K562 (cell line): Measurements from ENCODE around the gene NEU1. TPM values are rescaled to one million over a fixed set of nuclear protein-coding genes. Genes with fewer than 3 reads are reported as not detected.

Experiments
- ARID3B ChIP-seq: fragments of 250-450 bp; sonication (Bioruptor Pico); IDR thresholded peaks from 2 replicates; pipeline ENCODE4 v1.4.0; 2020; ENCODE audit warnings: borderline replicate concordance
- BRD9 ChIP-seq: fragments of 450-650 bp; IDR thresholded peaks from 2 replicates; pipeline ENCODE4 v1.6.1; 2018; ENCODE audit warnings: low read depth; ENCODE audit not compliant: partially characterized antibody
- CUX1 ChIP-seq: fragments of 200-800 bp; sonication (Bioruptor generic); IDR thresholded peaks from 2 replicates; pipeline ENCODE4 v1.6.1; 2016; ENCODE audit warnings: missing genetic modification characterization, missing compliant biosample characterization
- CXXC5 ChIP-seq: fragments of 250-450 bp; sonication (Bioruptor Pico); IDR thresholded peaks from 2 replicates; pipeline ENCODE4 v1.8.0; 2022; ENCODE audit warnings: inconsistent platforms, mild to moderate bottlenecking, moderate library complexity
- E2F1 ChIP-seq: sonication (generic); formaldehyde crosslinking; IDR thresholded peaks from 2 replicates; pipeline ENCODE4 v1.8.1; 2023; ENCODE audit warnings: mild to moderate bottlenecking, missing genetic modification reagents, moderate library complexity
- ELF1 ChIP-seq: fragments of 200-800 bp; sonication (Bioruptor generic); IDR thresholded peaks from 2 replicates; pipeline ENCODE4 v1.6.1; 2016; ENCODE audit warnings: missing genetic modification characterization, missing compliant biosample characterization
- ETV1 ChIP-seq: fragments of 450-650 bp; conservative IDR thresholded peaks from 2 replicates; pipeline ENCODE4 v1.6.1; 2016; ENCODE audit warnings: missing genetic modification characterization, control low read depth, low read depth, missing compliant biosample characterization
- MCM7 ChIP-seq, 2 experiments: fragments of 450-650 bp; IDR thresholded peaks; 2 replicates each; pipeline ENCODE4 v1.6.1; 2016 to 2018
- MNT ChIP-seq, 2 experiments: fragments of 450-650 bp; conservative IDR thresholded peaks; 2 replicates each; pipeline ENCODE4 v1.6.1; 2017; ENCODE audit warnings: mild to moderate bottlenecking in 2 of 2, moderate library complexity in 2 of 2
- NBN ChIP-seq: fragments of 450-650 bp; IDR thresholded peaks from 2 replicates; pipeline ENCODE4 v1.6.1; 2016; ENCODE audit warnings: low read depth, mild to moderate bottlenecking
- STAT6 ChIP-seq: sonication (generic); formaldehyde crosslinking; IDR thresholded peaks from 2 replicates; pipeline ENCODE4 v1.8.1; 2023; ENCODE audit warnings: mild to moderate bottlenecking, missing genetic modification reagents
- ZNF696 ChIP-seq: fragments of 250-450 bp; sonication (Bioruptor Pico); conservative IDR thresholded peaks from 2 replicates; pipeline ENCODE4 v1.4.0; 2020; ENCODE audit warnings: mild to moderate bottlenecking, moderate library complexity
- polyA plus RNA-seq, 8 experiments: library from polyadenylated mRNA; depleted of rRNA in 4 of 8; stranded (reverse) in 5 of 8; unstranded in 3 of 8; fragments of >200 nt; fragmentation: Nextera tagmentation in 2 of 8; fragmentation: Illumina TruSeq in 1 of 8; extraction: Ambion mirVana in 2 of 8; extraction: Trizol in 1 of 8; gene quantifications; 2 replicates each; pipeline versions ENCODE4 v1.2.1 to v1.2.3, GENCODE V29; 2011 to 2014; ENCODE audit warnings: inconsistent platforms in 1 of 8, missing spikeins in 1 of 8
- total RNA-seq, 7 experiments: library from RNA; depleted of rRNA in 6 of 7; stranded (reverse); fragments of >200 nt in 6 of 7; fragmentation: Illumina TruSeq in 2 of 7; extraction: Trizol in 2 of 7; gene quantifications; 2 replicates each; pipeline versions ENCODE4 v1.2.1 to v1.2.3, GENCODE V29; 2011 to 2021; ENCODE audit warnings: low replicate concordance in 1 of 7

Gene NEU1
- total and polyA plus RNA-seq, 9 of the 15 experiments (the other 6 are each of a cell fraction or from before 2014, with no cell fraction given) = 14.8 to 67.8 (median 51.0) TPM

- TF ChIP-seq ARID3B = no peak
- no peak for TF ChIP-seq ELF1
- TF ChIP-seq MCM7 (IDR thresholded peaks at IDR 0.05) = no peak
- TF ChIP-seq STAT6 = peak; percentile 88
- TF ChIP-seq NBN = no peak
- no peak for TF ChIP-seq CUX1 (CRISPR knock-in tag)
- no peak for TF ChIP-seq ZNF696 (CRISPR knock-in tag)
- peak; percentile 73; the same call in 1 of the 2 replicates for TF ChIP-seq E2F1
- no peak for TF ChIP-seq MNT (conservative IDR thresholded peaks at IDR 0.05)
- peak; percentile 71 for TF ChIP-seq CXXC5 (CRISPR knock-in tag)
- TF ChIP-seq ETV1 (tag) = no peak
- no peak for TF ChIP-seq BRD9
Observed at GRCh38 chr6:31821301-31822035, 41.2 kb downstream of the NEU1 start (continued).
